IMR-90 (cell line): Measurements from ENCODE around the gene PTH1R. TPM values are rescaled to one million over a fixed set of nuclear protein-coding genes. Genes with fewer than 3 reads are reported as not detected.

ENCODE experiments used
- ATAC-seq: fragments of 200-7000 bp; cut with Tn5 transposase; 2 replicates; pipeline ENCODE4 v1.9.1; 2020; ENCODE audit warnings: low read depth, mild to moderate bottlenecking, moderate library complexity
- BruUV-seq: library from RNA; stranded (reverse); fragments of 400-500 nt; replicated peaks from 2 replicates; lab custom pipeline; 2021; lab: Mats Ljungman, UMichigan
- CTCF ChIA-PET: fragments of 300-600 bp; formaldehyde crosslinking; extraction: SDS; loops from one replicate; lab custom pipeline; 2021; ENCODE audit warnings: antibody characterized with exemption; lab: Yijun Ruan, JAX
- POLR2A ChIA-PET: fragments of 300-600 bp; sonication (Branson Sonifier 250); formaldehyde crosslinking; loops from one replicate; lab custom pipeline; 2022; ENCODE audit warnings: antibody characterized with exemption; ENCODE audit not compliant: unreplicated experiment; lab: Charles Lee
- DNase-seq: peaks from one replicate; pipeline ENCODE4 v3.0.0; 2013
- H2AFZ ChIP-seq: replicated peaks from 2 replicates; pipeline ENCODE3; 2013; ENCODE audit warnings: low read length, mild to moderate bottlenecking; ENCODE audit not compliant: poor library complexity
- H2AK5ac ChIP-seq: 2 replicates; pipeline ENCODE4 v1.6.1; 2013; ENCODE audit warnings: low read depth, low read length, inconsistent platforms
- H2AK9ac ChIP-seq: replicated peaks from 2 replicates; pipeline ENCODE3; 2013; ENCODE audit warnings: mild to moderate bottlenecking, low read depth, low read length, moderate library complexity; ENCODE audit not compliant: poor library complexity
- H2BK120ac ChIP-seq: 2 replicates; pipeline ENCODE4 v1.6.1; 2013; ENCODE audit warnings: low read depth, low read length, inconsistent platforms
- H2BK15ac ChIP-seq: 3 replicates; pipeline ENCODE4 v1.6.1; 2013; ENCODE audit warnings: low read depth, low read length, inconsistent platforms
- H2BK20ac ChIP-seq: 2 replicates; pipeline ENCODE4 v1.6.1; 2013; ENCODE audit warnings: low read depth, mild to moderate bottlenecking, inconsistent platforms, low read length, moderate library complexity
- H2BK5ac ChIP-seq: 2 replicates; pipeline ENCODE4 v1.6.1; 2013; ENCODE audit warnings: mild to moderate bottlenecking, low read depth, low read length, inconsistent platforms; ENCODE audit not compliant: poor library complexity, severe bottlenecking
- H3K14ac ChIP-seq: replicated peaks from 2 replicates; pipeline ENCODE4 v1.6.1; 2013; ENCODE audit warnings: low read depth, low read length, inconsistent platforms
- H3K18ac ChIP-seq: 2 replicates; pipeline ENCODE4 v1.6.1; 2013; ENCODE audit warnings: low read depth, low read length, control low read depth
- H3K23ac ChIP-seq: 2 replicates; pipeline ENCODE4 v1.6.1; 2013; ENCODE audit warnings: low read depth, low read length, inconsistent platforms
- H3K27ac ChIP-seq: 2 replicates; pipeline ENCODE4 v1.5.1; 2013; ENCODE audit warnings: mild to moderate bottlenecking, control low read depth, low read length; ENCODE audit not compliant: insufficient read depth
- H3K27me3 ChIP-seq: 2 replicates; pipeline ENCODE4 v1.6.1; 2013; ENCODE audit warnings: low read length; ENCODE audit not compliant: control insufficient read depth, insufficient read depth
- H3K36me3 ChIP-seq: 2 replicates; pipeline ENCODE4 v1.6.1; 2013; ENCODE audit warnings: low read length, mixed read lengths; ENCODE audit not compliant: control insufficient read depth, insufficient read depth
- H3K4ac ChIP-seq: 2 replicates; pipeline ENCODE4 v1.6.1; 2013; ENCODE audit warnings: low read depth, low read length, inconsistent platforms
- H3K4me1 ChIP-seq: 2 replicates; pipeline ENCODE4 v1.6.1; 2013; ENCODE audit warnings: low read length, mixed read lengths; ENCODE audit not compliant: control insufficient read depth, insufficient read depth
- H3K4me2 ChIP-seq: 2 replicates; pipeline ENCODE4 v1.6.1; 2013; ENCODE audit warnings: low read depth, mild to moderate bottlenecking, control low read depth, low read length, moderate library complexity
- H3K4me3 ChIP-seq: 2 replicates; pipeline ENCODE4 v1.5.1; 2013; ENCODE audit warnings: low read depth, mild to moderate bottlenecking, control low read depth, low read length, moderate library complexity; ENCODE audit not compliant: insufficient read depth
- H3K56ac ChIP-seq: 2 replicates; pipeline ENCODE4 v1.6.1; 2013; ENCODE audit warnings: low read length, inconsistent platforms; ENCODE audit not compliant: insufficient read depth; ENCODE audit errors: extremely low read depth
- H3K79me1 ChIP-seq, 2 experiments: 2 replicates each; pipeline ENCODE4 v1.6.1; 2013; ENCODE audit warnings: low read length in 2 of 2, inconsistent platforms in 1 of 2, low read depth in 1 of 2
- H3K9ac ChIP-seq: 2 replicates; pipeline ENCODE4 v1.6.1; 2013; ENCODE audit warnings: low read depth, low read length, control low read depth
- H3K9me1 ChIP-seq: 2 replicates; pipeline ENCODE4 v1.6.1; 2013; ENCODE audit warnings: low read length, inconsistent platforms; ENCODE audit not compliant: insufficient read depth
- H3K9me3 ChIP-seq: 2 replicates; pipeline ENCODE4 v1.6.1; 2013; ENCODE audit warnings: low read length; ENCODE audit not compliant: control insufficient read depth, insufficient read depth
- H4K20me1 ChIP-seq: 2 replicates; pipeline ENCODE4 v1.6.1; 2013; ENCODE audit warnings: low read length, inconsistent platforms; ENCODE audit not compliant: insufficient read depth
- H4K5ac ChIP-seq: 2 replicates; pipeline ENCODE4 v1.6.1; 2013; ENCODE audit warnings: mild to moderate bottlenecking, low read depth, low read length, control low read depth
- H4K8ac ChIP-seq, 2 experiments: 2 replicates each; pipeline ENCODE4 v1.6.1; 2013; ENCODE audit warnings: low read depth in 2 of 2, low read length in 2 of 2, control low read depth in 1 of 2, inconsistent platforms in 1 of 2
- H4K91ac ChIP-seq: 2 replicates; pipeline ENCODE4 v1.6.1; 2013; ENCODE audit warnings: low read depth, low read length, inconsistent platforms; ENCODE audit not compliant: insufficient read depth
- BHLHE40 ChIP-seq: fragments of 150-350 bp; IDR thresholded peaks from 2 replicates; pipeline ENCODE4 v1.6.1; 2016; ENCODE audit warnings: mild to moderate bottlenecking, low read depth, low read length
- CEBPB ChIP-seq: IDR thresholded peaks from 2 replicates; pipeline ENCODE4 v1.6.1; 2012; ENCODE audit warnings: low read depth, low read length, improper control_type of control experiment
- CHD1 ChIP-seq: IDR thresholded peaks from 2 replicates; pipeline ENCODE4 v1.6.1; 2012; ENCODE audit warnings: low read depth, low read length, improper control_type of control experiment
- FOS ChIP-seq: fragments of 150-350 bp; IDR thresholded peaks from 2 replicates; pipeline ENCODE4 v1.6.1; 2016; ENCODE audit warnings: low read depth, low read length
- MAFK ChIP-seq: IDR thresholded peaks from 2 replicates; pipeline ENCODE4 v1.6.1; 2012; ENCODE audit warnings: low read depth, low read length, improper control_type of control experiment
- MAZ ChIP-seq: IDR thresholded peaks from 2 replicates; pipeline ENCODE4 v1.6.1; 2012; ENCODE audit warnings: low read depth, mild to moderate bottlenecking, low read length, improper control_type of control experiment, moderate library complexity, borderline replicate concordance
- MXI1 ChIP-seq: IDR thresholded peaks from 2 replicates; pipeline ENCODE4 v1.6.1; 2012; ENCODE audit warnings: low read depth, mild to moderate bottlenecking, low read length, moderate library complexity, borderline replicate concordance
- NFE2L2 ChIP-seq: fragments of 150-350 bp; IDR thresholded peaks from 2 replicates; pipeline ENCODE4 v1.6.1; 2016; ENCODE audit warnings: low read depth, mild to moderate bottlenecking, low read length
- POLR2A ChIP-seq: IDR thresholded peaks from 2 replicates; pipeline ENCODE4 v1.6.1; 2012; ENCODE audit warnings: mild to moderate bottlenecking, low read depth, low read length
- RAD21 ChIP-seq: IDR thresholded peaks from 2 replicates; pipeline ENCODE4 v1.6.1; 2012; ENCODE audit warnings: low read length, improper control_type of control experiment
- RCOR1 ChIP-seq: IDR thresholded peaks from 2 replicates; pipeline ENCODE4 v1.6.1; 2012; ENCODE audit warnings: mild to moderate bottlenecking, low read length, improper control_type of control experiment; ENCODE audit not compliant: insufficient replicate concordance
- RFX5 ChIP-seq: IDR thresholded peaks from 2 replicates; pipeline ENCODE4 v1.8.0; 2012; ENCODE audit warnings: low read depth, mild to moderate bottlenecking, low read length, moderate library complexity
- SMC3 ChIP-seq: fragments of 150-350 bp; IDR thresholded peaks from 2 replicates; pipeline ENCODE4 v1.6.1; 2016; ENCODE audit warnings: low read depth, mild to moderate bottlenecking, antibody characterized with exemption, low read length, moderate library complexity
- USF2 ChIP-seq: fragments of 150-350 bp; IDR thresholded peaks from 2 replicates; pipeline ENCODE4 v1.6.1; 2017; ENCODE audit warnings: mild to moderate bottlenecking, antibody characterized with exemption, low read length, low read depth
- WGBS, 2 experiments: methylation state at CpG; one replicate each; pipeline versions ENCODE4 v1.1.5 to v1.1.7; 2013; ENCODE audit warnings: missing lambda C conversion rate in 2 of 2; ENCODE audit not compliant: insufficient read length in 1 of 2; ENCODE audit errors: extremely low coverage in 2 of 2; 5-methylcytosine and 5-hydroxymethylcytosine counted together
- dilution Hi-C: fragments of 300-500 bp; cut with HindIII; formaldehyde crosslinking; loops from one replicate; pipeline ENCODE4 v1.14.3; 2018; ENCODE audit warnings: low sequenced_read_pairs; ENCODE audit not compliant: unreplicated experiment
- in situ Hi-C: fragments of 300-500 bp; cut with MboI; formaldehyde crosslinking; loops from 3 replicates; pipeline ENCODE4 v1.14.3; 2019; ENCODE audit warnings: low sequenced_read_pairs, inconsistent platforms, mixed read lengths
- intact Hi-C: fragments of 100-400 bp; cut with micrococcal nuclease; formaldehyde crosslinking; loops from 2 replicates; pipeline ENCODE4 v1.10.0; 2022
- polyA plus RNA-seq, 3 experiments: library from polyadenylated mRNA; depleted of rRNA; stranded (reverse); fragments of >200 nt; gene quantifications; 2 replicates each; pipeline ENCODE4 v1.2.3, GENCODE V29; 2012; ENCODE audit warnings: low replicate concordance in 1 of 3
- total RNA-seq: library from RNA; depleted of rRNA; stranded (reverse); fragments of >200 nt; gene quantifications from 2 replicates; pipeline ENCODE4 v1.2.3, GENCODE V29; 2012
- TF ChIP-seq, protein P1 (sequence below): conservative IDR thresholded peaks from 2 replicates; pipeline ENCODE4 v1.5.1; 2012; ENCODE audit warnings: mild to moderate bottlenecking, low read depth, low read length, improper control_type of control experiment

The PTH1R gene
- total and polyA plus RNA-seq, 2 of the 4 experiments (the other 2 are of a cell fraction), result 0.15 to 0.18 TPM

- intact Hi-C loops (no loop called here), dilution Hi-C loops (no loop called here), in situ Hi-C loops (no loop called here)
- Histone ChIP-seq H2BK15ac (no peak overlapping the region), H3K23ac (no peak overlapping the region; the same call in 1 of the 2 replicates), H4K20me1 (no peaks in the 10 kb centered on the region), H2BK20ac (no peak overlapping the region), H3K18ac (no peak overlapping the region), H3K4ac (no peak overlapping the region), H3K79me1 (no peaks in the 10 kb centered on the region), H2BK120ac (no peak overlapping the region), H2AK9ac (peak overlapping the region; percentile 47), H3K9me1 (no peaks in the 10 kb centered on the region; the same call in 1 of the 2 replicates), H2AFZ (peak overlapping the region; percentile 0), H4K8ac (no peak overlapping the region), H3K27ac (no peak overlapping the region), H3K9ac (no peak overlapping the region), H3K4me1 (no peaks in the 10 kb centered on the region; the same call in 1 of the 2 replicates), H3K56ac (no peak overlapping the region), H2BK5ac (no peak overlapping the region), H3K4me2 (no peak overlapping the region), H3K9me3 (no peaks in the 10 kb centered on the region), H3K27me3 (peaks cover 44% of the 10 kb centered on the region), H3K4me3 (no peak overlapping the region), H4K5ac (no peak overlapping the region), H2AK5ac (no peak overlapping the region), H4K91ac (no peak overlapping the region), H3K14ac (no peak overlapping the region), H3K36me3 (no peaks in the 10 kb centered on the region)
- WGBS, 2 experiments, result 93% methylated on average over 4 of the region's 12 CpGs; no CpG with 5 or more reads in 1 of the 2 experiments
- no TSS peak for BruUV-seq
- no peak for ATAC-seq
- ChIA-PET CTCF (no interaction called here), POLR2A (no interaction called here)
- DNase-seq, result no peak
- TF ChIP-seq CHD1, result no peak
- TF ChIP-seq POLR2A, result no peak
- TF ChIP-seq, protein P1, sequence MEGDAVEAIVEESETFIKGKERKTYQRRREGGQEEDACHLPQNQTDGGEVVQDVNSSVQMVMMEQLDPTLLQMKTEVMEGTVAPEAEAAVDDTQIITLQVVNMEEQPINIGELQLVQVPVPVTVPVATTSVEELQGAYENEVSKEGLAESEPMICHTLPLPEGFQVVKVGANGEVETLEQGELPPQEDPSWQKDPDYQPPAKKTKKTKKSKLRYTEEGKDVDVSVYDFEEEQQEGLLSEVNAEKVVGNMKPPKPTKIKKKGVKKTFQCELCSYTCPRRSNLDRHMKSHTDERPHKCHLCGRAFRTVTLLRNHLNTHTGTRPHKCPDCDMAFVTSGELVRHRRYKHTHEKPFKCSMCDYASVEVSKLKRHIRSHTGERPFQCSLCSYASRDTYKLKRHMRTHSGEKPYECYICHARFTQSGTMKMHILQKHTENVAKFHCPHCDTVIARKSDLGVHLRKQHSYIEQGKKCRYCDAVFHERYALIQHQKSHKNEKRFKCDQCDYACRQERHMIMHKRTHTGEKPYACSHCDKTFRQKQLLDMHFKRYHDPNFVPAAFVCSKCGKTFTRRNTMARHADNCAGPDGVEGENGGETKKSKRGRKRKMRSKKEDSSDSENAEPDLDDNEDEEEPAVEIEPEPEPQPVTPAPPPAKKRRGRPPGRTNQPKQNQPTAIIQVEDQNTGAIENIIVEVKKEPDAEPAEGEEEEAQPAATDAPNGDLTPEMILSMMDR, result no peak
- no peak for TF ChIP-seq RFX5
- no peak for TF ChIP-seq RCOR1
- no peak for TF ChIP-seq USF2
- TF ChIP-seq MAZ, result no peak
- TF ChIP-seq FOS, result no peak
- TF ChIP-seq CEBPB, result no peak
- TF ChIP-seq MXI1, result no peak
- TF ChIP-seq MAFK, result no peak
- TF ChIP-seq BHLHE40, result no peak
- TF ChIP-seq NFE2L2, result no peak
- no peak for TF ChIP-seq RAD21
- TF ChIP-seq SMC3, result no peak
Observed at GRCh38 chr3:46861605-46862368, 15.7 kb upstream of the PTH1R start.
